ENCODE results near the gene UBR2. TPM values are rescaled to one million over a fixed set of nuclear protein-coding genes. Genes with fewer than 3 reads are reported as not detected.

UBR2 gene
- total RNA-seq, 1 donor from 2014 or later: 17.8 TPM

- H3K4me1 ChIP-seq: no peaks in the 10 kb centered on the region
- H3K27me3 ChIP-seq: no peaks in the 10 kb centered on the region
- no peak overlapping the region for H3K27ac ChIP-seq
- no peak for DNase-seq (ENCODE audit: low spot score in 2 of 2)
- H3K4me3 ChIP-seq: peak overlapping the region in 1 of 2 donors; percentile 63
- no peaks in the 10 kb centered on the region for H3K9me3 ChIP-seq
- H3K36me3 ChIP-seq: no peaks in the 10 kb centered on the region
- intact Hi-C loops (cut with DNase I): no loop called here
- no peak for TF ChIP-seq CTCF (IDR thresholded peaks at IDR 0.05)
Observed at GRCh38 chr6:42704251-42704936, 140.6 kb downstream of the UBR2 start.

- TF ChIP-seq CTCF (IDR thresholded peaks at IDR 0.05): no peak
- H3K27me3 ChIP-seq: no peaks in the 10 kb centered on the region
- H3K27ac ChIP-seq: no peak overlapping the region
- peak overlapping the region in 1 of 2 donors; percentile 63 for H3K4me3 ChIP-seq
- DNase-seq (ENCODE audit: low spot score in 2 of 2): no peak
- H3K4me1 ChIP-seq: no peaks in the 10 kb centered on the region
- no peaks in the 10 kb centered on the region for H3K9me3 ChIP-seq
- H3K36me3 ChIP-seq: no peaks in the 10 kb centered on the region
- intact Hi-C loops (cut with DNase I): no loop called here
Observed at GRCh38 chr6:42704937-42705374, 141.1 kb downstream of the UBR2 start.

GRCh38 chr6:42707595-42707994 lies 143.8 kb downstream of the UBR2 start:
- no peak for TF ChIP-seq CTCF (IDR thresholded peaks at IDR 0.05)
- Histone ChIP-seq H3K4me3 (no peak overlapping the region), H3K27me3 (no peaks in the 10 kb centered on the region), H3K9me3 (no peaks in the 10 kb centered on the region), H3K27ac (no peak overlapping the region), H3K4me1 (no peaks in the 10 kb centered on the region), H3K36me3 (no peaks in the 10 kb centered on the region)
- no peak for DNase-seq (ENCODE audit: low spot score in 2 of 2)
- intact Hi-C loops (cut with DNase I): no loop called here

GRCh38 chr6:42708096-42708495 lies 144.3 kb downstream of the UBR2 start:
- H3K27ac ChIP-seq: no peak overlapping the region
- no peak for DNase-seq (ENCODE audit: low spot score in 2 of 2)
- intact Hi-C loops (cut with DNase I): no loop called here
- H3K27me3 ChIP-seq: no peaks in the 10 kb centered on the region
- H3K4me3 ChIP-seq: no peak overlapping the region
- H3K36me3 ChIP-seq: no peaks in the 10 kb centered on the region
- no peaks in the 10 kb centered on the region for H3K9me3 ChIP-seq
- no peaks in the 10 kb centered on the region for H3K4me1 ChIP-seq
- no peak for TF ChIP-seq CTCF (IDR thresholded peaks at IDR 0.05)

GRCh38 chr6:42709871-42710270 lies 146.0 kb downstream of the UBR2 start:
- no peak for TF ChIP-seq CTCF (IDR thresholded peaks at IDR 0.05)
- Histone ChIP-seq H3K36me3 (no peaks in the 10 kb centered on the region), H3K4me3 (no peak overlapping the region), H3K27me3 (no peaks in the 10 kb centered on the region), H3K27ac (no peak overlapping the region), H3K9me3 (no peaks in the 10 kb centered on the region), H3K4me1 (no peaks in the 10 kb centered on the region)
- intact Hi-C loops (cut with DNase I): no loop called here
- no peak for DNase-seq (ENCODE audit: low spot score in 2 of 2)

GRCh38 chr6:42710316-42710715 lies 146.5 kb downstream of the UBR2 start:
- Histone ChIP-seq H3K4me3 (no peak overlapping the region), H3K9me3 (no peaks in the 10 kb centered on the region), H3K27ac (no peak overlapping the region), H3K36me3 (no peaks in the 10 kb centered on the region), H3K27me3 (no peaks in the 10 kb centered on the region), H3K4me1 (no peaks in the 10 kb centered on the region)
- intact Hi-C loops (cut with DNase I): no loop called here
- DNase-seq (ENCODE audit: low spot score in 2 of 2): no peak
- TF ChIP-seq CTCF (IDR thresholded peaks at IDR 0.05): no peak

Measured in ascending aorta (tissue), 2 donors.